DOHH2 (cell line): ENCODE results near the gene CFAP74.
"Not testable (repeated sequence)": the region's sequence is repeated elsewhere in the genome, so short reads cannot be mapped to it uniquely, and the experiment has no call there.

Source experiments
- EZH2phosphoT487 ChIP-seq: fragments of 200-600 bp; sonication (generic); IDR thresholded peaks from 2 replicates; pipeline ENCODE4 v1.6.1; 2017; ENCODE audit warnings: borderline replicate concordance, mild to moderate bottlenecking, antibody characterized with exemption, low read length, moderate library complexity, mixed read lengths
- TF ChIP-seq, protein P1 (sequence below): fragments of 200-600 bp; sonication (generic); IDR thresholded peaks from one replicate; pipeline ENCODE4 v1.5.1; 2014; ENCODE audit warnings: antibody characterized with exemption, mild to moderate bottlenecking, low read depth, low read length; ENCODE audit not compliant: poor library complexity, severe bottlenecking

DNA sequence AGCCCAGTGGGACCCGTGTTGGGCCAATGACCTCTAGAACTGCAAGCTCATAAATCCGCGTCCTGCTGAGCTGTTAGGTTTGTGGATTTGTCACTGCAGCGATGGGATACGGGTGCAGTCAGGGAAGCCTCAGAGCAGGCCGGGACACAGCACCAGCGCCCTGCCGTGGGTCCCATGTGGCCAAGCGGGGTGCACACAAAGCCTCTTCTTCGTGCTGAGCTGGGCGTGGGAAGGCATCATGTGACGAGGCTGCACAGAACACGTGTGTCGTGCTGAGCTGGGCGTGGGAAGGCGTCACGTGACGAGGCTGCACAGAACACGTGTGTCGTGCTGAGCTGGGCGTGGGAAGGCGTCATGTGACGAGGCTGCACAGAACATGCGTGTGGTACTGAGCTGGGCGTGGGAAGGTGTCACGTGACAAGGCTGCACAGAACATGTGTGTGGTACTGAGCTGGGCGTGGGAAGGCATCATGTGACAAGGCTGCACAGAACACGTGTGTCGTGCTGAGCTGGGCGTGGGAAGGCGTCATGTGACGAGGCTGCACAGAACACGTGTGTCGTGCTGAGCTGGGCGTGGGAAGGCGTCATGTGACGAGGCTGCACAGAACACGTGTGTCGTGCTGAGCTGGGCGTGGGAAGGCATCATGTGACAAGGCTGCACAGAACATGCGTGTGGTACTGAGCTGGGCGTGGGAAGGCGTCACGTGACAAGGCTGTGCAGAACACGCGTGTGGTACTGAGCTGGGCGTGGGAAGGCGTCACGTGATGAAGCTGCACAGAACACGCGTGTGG lies 24.7 kb downstream of the CFAP74 start:
- TF ChIP-seq, protein P1, sequence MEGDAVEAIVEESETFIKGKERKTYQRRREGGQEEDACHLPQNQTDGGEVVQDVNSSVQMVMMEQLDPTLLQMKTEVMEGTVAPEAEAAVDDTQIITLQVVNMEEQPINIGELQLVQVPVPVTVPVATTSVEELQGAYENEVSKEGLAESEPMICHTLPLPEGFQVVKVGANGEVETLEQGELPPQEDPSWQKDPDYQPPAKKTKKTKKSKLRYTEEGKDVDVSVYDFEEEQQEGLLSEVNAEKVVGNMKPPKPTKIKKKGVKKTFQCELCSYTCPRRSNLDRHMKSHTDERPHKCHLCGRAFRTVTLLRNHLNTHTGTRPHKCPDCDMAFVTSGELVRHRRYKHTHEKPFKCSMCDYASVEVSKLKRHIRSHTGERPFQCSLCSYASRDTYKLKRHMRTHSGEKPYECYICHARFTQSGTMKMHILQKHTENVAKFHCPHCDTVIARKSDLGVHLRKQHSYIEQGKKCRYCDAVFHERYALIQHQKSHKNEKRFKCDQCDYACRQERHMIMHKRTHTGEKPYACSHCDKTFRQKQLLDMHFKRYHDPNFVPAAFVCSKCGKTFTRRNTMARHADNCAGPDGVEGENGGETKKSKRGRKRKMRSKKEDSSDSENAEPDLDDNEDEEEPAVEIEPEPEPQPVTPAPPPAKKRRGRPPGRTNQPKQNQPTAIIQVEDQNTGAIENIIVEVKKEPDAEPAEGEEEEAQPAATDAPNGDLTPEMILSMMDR = not testable (repeated sequence)
- not testable (repeated sequence) for TF ChIP-seq EZH2phosphoT487
